H54 (cell line): ENCODE results near the gene JAKMIP1.

Source experiments
- DNase-seq: peaks from one replicate; pipeline ENCODE4 v3.0.0; 2011; ENCODE audit warnings: low spot score, mixed read lengths; ENCODE audit not compliant: insufficient read length
- FAIRE-seq: peaks from 3 replicates; lab custom pipeline; 2011; peaks lifted over from hg19 to GRCh38; lab: Jason Lieb, UNC
- POLR2A ChIP-seq: IDR thresholded peaks from 2 replicates; pipeline ENCODE4 v1.6.1; 2011; ENCODE audit warnings: low read depth, mild to moderate bottlenecking, low read length

JAKMIP1 gene

DNA sequence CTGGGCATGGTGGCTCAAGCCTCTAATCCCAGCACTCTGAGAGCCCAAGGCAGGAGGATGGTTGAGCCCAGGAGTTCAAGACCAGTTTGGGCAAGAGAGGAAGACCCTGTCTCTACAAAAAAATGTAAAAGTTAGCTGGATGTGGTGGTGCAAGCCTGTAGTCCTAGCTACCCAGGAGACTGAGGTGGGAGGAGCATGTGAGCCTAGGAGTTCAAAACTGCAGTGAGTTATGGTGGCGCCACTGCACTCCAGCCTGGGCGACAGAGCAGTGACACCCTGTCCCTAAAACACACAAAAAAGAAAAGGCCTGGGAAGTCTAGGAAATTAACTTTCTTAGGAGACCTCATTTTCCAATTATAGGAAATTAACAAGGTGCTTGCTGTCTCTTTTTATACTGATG is 76.8 kb downstream of the JAKMIP1 start:
- no peak for TF ChIP-seq POLR2A
- DNase-seq (no peak), FAIRE-seq (no peak)

DNA sequence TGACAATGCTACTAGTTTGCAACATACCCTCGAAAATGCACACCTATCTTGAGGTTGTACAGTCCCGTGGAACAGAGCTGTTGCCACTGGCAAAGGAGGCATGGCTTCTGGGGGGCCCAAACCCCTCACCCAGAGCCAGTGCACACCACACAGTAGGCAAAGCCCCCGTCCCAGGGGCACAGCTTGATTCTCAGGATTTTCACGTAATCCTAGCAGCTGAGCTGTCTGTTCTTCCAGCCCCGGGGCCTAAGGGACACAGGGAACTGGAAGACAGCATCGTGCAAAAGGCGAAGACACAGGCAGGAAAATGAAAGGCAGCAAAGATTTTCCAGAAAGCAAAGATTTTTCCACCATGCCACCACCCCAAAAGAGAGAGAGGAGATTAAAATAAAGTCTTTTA is 77.2 kb downstream of the JAKMIP1 start:
- FAIRE-seq: no peak
- no peak for TF ChIP-seq POLR2A
- no peak for DNase-seq

DNA sequence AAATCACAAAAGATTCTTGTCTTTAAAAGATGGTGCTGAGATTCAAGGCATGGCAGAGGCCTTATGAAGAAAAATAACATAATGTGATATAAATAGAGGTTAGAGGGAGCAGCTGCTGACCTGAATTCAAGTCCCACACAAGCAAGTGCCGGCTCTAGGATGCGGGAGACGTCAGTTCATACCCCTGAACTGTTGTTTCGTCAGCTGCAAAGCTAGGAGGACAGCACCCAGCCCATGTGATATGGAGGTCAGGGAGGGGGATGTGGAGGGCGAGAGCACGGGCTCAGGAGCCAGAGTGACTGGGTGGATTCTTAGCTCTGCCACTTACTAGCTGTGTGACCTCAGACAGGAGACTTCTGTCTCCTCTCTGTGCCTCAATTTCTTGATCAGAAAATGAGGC is 77.9 kb downstream of the JAKMIP1 start:
- no peak for DNase-seq
- TF ChIP-seq POLR2A: no peak
- FAIRE-seq: no peak

DNA sequence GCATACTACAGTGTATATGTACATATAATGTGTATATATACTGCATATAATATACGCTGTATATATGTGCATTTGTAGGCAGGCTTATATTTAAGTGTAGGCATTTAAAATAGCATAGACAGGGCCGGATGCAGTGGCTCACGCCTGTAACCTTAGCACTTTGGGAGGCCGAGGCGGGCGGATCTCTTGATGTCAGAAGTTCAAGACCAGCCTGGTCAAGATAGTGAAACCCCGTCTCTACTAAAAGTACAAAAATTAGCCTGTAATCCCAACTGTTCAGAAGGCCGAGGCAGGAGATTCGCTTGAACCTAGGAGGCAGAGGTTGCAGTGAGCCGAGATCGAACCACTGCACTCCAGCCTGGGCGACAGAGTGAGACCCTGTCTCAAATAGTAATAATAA is 78.4 kb downstream of the JAKMIP1 start:
- FAIRE-seq (no peak), DNase-seq (no peak)
- no peak for TF ChIP-seq POLR2A

DNA sequence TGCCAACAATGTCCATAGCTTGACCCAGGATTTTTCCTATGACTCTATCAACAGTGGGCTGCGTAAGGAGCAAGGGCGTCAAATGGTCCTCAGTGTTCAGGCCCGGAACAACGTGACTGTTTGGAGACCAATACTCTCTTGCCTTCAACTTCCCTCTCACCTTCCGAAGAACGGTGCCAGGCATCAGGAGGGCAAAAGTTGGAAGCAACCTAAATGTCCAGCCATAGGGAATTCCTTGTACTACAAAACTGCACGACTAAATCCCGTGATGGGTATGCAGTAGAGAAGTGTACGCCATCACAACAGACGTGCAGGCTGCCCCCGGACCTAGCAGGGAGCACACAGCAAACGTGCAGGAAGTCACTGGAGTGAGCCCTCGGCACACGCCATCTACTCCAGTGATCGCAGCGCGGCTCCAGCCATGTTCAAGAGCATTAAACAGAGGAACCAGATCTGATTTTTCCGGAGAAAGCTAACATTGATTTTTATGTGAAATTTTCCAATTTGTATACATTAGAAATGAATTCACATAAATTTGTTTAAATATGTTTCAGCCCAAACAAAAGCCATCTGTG is 79.0 kb downstream of the JAKMIP1 start:
- DNase-seq (no peak), FAIRE-seq (no peak)
- TF ChIP-seq POLR2A: no peak

DNA sequence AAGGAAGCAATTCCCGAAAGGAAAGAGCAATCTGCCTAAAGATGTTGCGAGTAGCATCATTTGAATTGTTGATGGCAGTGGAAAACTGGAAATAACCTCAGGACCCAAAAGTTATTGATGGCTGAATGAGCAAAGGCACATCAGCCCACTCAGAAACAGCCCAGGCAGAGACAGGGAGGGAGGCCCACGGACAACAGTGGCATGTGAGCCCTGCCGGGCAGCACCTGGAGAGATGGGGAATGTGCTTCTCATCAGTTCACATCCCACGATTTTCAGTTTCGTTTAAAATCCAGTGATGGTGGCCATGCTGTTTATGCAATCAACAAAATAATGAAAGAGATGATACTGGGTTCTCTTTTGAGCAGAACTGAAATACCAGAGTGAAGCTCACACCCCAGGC is 80.0 kb downstream of the JAKMIP1 start:
- DNase-seq (no peak), FAIRE-seq (no peak)
- no peak for TF ChIP-seq POLR2A

DNA sequence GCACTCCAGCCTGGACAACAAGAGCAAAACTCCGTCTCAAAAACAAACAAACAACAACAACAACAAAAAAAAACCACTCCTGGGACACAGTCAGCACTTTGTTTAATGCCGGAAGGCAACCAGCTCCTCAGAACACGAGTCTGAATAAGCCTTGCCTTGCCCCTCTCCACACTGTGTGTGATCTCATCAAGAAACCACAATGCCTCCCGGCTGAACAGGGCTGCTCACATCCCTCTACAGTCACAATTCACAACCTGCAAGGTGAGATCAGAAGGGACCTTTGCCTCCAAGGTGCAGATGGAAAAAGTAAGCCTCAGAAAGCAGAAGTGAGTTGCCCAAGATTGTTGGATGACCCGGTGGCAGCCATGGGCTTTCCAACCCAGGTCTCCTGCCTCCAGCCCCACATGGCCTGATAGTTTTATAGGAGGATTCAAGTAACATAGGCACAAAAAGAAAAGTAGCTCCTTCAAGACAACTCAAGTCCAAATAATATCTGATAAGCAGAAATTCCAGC is 80.8 kb downstream of the JAKMIP1 start:
- FAIRE-seq: no peak

DNA sequence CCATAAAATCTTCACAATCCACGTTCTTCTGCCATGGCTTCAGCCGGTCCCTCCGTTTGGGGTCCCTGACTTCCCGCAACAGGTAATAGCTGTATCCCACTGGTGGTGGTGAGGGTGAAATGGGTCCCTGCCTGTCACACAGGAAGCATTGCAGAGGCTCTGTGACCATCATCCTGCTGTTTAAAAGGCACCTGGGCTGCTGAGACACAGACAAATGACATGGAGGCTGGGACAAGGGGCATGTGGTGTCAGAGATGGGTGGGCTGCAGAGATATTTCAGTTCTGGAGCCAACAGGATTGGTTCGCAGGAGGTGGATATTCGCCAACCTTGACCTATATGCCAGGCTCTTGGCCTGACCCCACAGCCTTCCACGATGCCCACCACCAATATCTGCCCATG is 82.1 kb downstream of the JAKMIP1 start:
- DNase-seq (no peak), FAIRE-seq (no peak)
- TF ChIP-seq POLR2A: no peak

More for the DNA sequence above, 80.8 kb downstream of the JAKMIP1 start:
- no peak for DNase-seq
- no peak for TF ChIP-seq POLR2A

DNA sequence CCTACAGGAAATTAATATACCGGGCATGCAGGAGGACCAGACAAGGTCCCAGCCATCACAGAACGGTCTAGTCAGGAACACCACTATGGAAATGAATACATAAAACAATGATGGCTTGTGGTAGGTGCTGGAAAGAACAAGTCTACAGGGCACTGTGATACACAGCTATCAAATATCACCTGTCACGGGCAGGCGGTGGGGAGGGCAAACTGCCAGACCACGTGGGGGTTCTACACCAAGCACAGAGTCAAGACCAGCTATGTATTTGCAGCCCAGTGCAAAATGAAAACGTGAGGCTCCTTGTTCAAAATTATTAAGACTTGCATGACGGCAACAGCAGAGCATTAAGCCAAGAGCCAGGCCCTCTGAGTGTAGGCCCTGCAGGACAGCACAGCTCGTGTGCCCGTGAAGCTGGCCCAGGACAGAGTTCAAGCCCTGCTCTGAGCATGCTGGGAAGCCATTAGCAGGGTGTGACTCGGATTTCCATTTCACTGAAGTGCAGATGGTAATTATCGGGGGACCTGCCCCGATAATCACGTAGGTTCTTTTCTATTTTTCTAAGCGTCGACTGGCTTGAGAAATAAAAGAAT is 83.6 kb downstream of the JAKMIP1 start:
- DNase-seq (no peak), FAIRE-seq (no peak)
- no peak for TF ChIP-seq POLR2A

DNA sequence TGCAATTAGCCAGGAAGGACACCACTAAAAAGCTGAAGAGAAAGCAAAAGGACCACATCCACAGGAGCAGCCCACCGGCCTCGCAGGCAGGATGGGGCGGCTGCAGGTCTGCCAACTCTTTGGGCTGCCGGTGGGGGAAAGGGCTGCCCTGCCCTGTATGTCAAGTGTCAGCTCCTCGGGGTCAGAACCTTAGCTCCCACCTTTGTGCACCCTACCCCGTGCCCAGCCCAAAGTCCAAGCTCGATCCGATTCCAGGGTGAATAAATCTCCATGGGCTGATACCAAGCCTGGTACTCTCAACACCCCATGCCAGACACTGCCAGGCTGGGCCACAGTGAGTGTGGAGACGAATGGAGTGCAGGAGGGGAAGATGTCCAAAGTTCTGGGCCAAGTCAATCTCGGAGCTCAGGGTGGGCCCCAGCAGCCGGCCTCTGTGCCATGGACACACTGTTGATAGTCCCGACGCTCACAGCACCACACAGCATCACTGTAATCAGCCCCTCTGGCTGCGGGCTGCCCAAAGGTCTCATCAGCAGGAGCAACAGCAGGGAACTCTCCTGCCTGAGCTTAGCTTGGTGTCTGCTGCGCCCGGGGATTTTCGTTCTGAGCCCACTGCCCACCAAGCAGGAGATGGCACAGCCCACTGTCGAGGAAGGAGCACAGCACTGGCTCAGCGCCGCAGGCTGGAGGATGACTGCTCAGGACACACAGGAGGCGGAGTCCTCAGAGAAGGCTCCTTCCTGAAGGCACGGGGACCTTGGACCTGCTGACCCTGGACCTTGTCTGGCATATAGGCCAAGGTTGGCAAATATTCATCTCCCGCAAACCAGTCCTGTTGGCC is 84.4 kb downstream of the JAKMIP1 start:
- TF ChIP-seq POLR2A: no peak
- no peak for DNase-seq
- no peak for FAIRE-seq

DNA sequence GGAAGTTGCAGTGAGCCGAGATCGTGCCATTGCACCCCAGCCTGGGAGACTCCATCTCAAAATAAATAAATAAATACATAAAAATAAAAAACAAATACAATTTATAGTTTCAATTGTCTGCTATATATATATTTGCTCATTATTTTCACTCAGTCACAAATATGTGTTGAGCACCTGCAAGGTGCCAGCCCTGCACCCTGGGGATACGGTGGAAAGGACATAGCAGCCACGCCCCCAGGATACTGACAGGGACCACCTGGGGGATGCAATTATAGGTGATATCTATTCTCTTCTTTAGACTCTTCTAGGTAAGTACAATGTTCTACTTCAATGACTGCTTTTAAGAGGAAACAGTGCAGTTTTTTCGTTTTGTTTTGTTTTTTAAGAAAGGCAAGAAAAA is 85.0 kb downstream of the JAKMIP1 start:
- DNase-seq (no peak), FAIRE-seq (no peak)
- no peak for TF ChIP-seq POLR2A

DNA sequence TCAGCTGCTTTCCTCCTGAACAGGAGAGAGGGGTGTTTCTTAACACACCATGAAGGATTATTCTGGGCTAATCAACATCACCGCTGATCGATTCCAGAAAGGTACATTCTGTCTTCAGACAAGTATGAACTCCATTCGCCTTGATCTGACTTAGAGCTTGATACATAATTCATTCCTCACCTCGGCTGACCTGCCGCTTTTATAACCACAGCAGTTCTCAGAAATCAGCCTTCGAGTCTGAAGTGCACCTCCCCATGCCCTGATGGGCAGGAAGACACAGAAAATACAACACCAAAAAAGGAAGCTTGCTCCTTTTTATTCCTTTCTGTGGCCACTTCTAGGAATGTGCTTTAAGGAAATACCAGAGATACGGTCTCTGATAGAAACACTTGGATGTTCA is 85.7 kb downstream of the JAKMIP1 start:
- DNase-seq (no peak), FAIRE-seq (no peak)
- no peak for TF ChIP-seq POLR2A

DNA sequence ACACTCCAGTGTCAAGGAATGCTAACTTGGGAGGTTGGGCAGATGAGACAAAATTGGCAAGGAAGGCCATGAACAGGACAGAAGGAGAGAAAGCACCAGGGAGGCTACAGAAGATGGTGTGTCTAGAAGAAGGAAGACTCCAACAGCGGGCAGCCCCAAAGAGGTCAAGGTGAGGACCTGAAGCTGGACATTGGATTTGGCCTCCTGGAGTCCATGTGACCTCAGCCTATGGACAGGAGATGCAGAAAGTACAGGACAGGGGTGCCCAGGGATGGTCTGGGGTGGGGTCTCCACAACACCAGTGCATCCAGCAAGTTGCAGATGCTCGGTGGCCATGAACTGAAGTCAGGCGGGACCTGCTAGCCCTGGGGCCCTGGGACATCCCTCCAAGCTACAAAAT is 86.2 kb downstream of the JAKMIP1 start:
- FAIRE-seq (no peak), DNase-seq (no peak)
- TF ChIP-seq POLR2A: no peak

DNA sequence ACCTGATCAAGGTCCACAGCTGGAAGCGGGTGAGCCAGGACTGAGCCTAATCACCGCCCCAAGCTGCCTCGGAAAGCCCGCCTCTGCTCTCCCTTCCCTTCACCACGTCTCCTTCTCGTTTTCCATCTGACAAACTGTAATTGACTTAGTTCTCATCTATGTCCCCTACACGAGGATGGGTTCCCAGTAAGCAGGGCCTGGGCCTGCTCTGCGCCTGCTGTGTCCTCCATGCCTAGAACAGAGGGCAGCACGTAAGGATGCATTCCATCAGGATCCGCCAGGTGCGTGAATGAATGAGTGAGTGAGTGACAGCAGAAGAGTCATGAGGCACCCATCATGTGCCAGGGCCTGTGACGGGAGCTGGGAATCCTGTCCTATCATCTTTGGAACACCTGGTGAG is 86.7 kb downstream of the JAKMIP1 start:
- FAIRE-seq: no peak
- no peak for TF ChIP-seq POLR2A
- DNase-seq: no peak
